GM12874 (cell line): ENCODE data around the gene FOXC1.

ENCODE experiments used
- TF ChIP-seq, protein P1 (sequence below): IDR thresholded peaks from 2 replicates; pipeline ENCODE4 v1.5.1; 2011; ENCODE audit warnings: low read depth, mild to moderate bottlenecking, control low read depth, low read length, moderate library complexity; ENCODE audit not compliant: insufficient read depth

The FOXC1 gene

GRCh38 chr6:1579096-1579495 lies 30.6 kb upstream of the FOXC1 start:
- TF ChIP-seq, protein P1, sequence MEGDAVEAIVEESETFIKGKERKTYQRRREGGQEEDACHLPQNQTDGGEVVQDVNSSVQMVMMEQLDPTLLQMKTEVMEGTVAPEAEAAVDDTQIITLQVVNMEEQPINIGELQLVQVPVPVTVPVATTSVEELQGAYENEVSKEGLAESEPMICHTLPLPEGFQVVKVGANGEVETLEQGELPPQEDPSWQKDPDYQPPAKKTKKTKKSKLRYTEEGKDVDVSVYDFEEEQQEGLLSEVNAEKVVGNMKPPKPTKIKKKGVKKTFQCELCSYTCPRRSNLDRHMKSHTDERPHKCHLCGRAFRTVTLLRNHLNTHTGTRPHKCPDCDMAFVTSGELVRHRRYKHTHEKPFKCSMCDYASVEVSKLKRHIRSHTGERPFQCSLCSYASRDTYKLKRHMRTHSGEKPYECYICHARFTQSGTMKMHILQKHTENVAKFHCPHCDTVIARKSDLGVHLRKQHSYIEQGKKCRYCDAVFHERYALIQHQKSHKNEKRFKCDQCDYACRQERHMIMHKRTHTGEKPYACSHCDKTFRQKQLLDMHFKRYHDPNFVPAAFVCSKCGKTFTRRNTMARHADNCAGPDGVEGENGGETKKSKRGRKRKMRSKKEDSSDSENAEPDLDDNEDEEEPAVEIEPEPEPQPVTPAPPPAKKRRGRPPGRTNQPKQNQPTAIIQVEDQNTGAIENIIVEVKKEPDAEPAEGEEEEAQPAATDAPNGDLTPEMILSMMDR, result no peak

- TF ChIP-seq, protein P1, result no peak
Measured at GRCh38 chr6:1580109-1580508, 29.6 kb upstream of the FOXC1 start.

- TF ChIP-seq, protein P1, result no peak
Measured at GRCh38 chr6:1580585-1580984, 29.1 kb upstream of the FOXC1 start.

DNA sequence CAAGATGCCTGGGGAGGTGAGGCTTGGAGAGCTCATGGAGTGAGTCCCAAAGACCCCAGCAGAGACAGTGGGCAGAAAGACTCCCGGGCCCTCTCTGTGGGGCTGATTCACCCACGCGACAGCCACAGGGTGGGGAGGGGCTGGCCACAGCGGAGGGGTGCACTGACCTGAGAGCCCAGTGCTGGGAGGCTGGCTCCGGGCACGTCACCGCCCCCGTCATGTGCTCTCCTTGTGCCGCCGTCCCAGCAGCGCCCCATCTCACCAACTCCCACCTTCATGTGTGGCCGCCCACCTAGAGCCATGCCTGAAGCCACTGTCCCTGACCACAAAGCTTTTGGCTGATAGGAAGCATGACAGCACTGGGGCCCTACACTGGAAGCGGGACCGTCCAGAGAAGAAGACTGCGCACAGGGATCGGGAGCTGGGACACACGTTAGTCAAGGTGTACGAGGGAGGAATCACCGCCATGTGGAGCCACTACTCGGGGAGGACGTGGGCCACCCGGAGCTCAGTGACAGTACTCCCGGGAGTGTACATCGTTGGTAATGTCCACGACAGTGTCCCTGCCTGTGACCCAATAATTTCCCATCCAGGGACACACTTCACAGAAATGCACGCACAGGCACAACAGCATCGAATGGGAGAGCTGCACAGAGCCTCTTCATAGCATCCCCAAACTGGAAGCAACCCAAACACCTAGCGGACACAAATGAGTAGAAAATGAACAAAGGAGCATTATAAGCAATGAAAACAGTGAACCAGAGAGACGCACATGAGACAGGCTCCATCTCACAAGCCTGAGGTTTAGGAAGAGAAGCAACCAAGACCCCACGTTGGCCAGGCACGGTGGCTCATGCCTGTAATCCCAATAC lies 28.4 kb upstream of the FOXC1 start:
- TF ChIP-seq, protein P1, result no peak

- TF ChIP-seq, protein P1, result no peak
Measured at GRCh38 chr6:1584146-1584545, 25.6 kb upstream of the FOXC1 start.

DNA sequence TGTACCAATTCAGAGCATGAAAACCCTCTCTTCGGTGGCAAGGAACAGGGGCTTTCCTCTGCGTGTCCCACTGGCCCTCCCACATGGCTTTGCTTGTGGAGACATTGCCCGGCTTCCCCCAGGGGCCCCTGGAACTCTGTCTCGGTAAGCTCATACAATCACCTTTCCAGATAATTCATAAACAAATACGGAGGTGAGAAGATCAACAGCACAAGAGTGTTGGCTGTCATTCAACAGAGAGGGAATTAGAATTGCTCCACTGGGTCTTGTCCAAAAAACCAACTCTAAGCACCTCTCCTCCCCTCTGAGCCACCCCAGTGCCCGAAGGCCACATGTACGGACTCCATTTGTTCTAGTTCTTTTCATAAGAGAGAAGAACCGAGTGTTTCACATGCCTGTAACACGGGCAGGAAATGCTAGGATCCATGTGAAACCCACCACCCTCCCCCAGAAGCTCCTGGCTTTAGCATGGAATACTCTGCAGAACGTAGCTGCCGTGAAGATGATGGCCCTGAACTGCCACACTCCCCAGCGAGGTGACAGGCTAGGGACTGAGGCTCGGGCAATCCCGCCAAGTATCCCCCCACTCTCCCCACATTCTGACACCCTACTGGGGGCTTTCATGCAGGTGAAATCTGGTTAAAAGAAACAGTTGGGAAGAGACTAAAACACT lies 24.6 kb upstream of the FOXC1 start:
- TF ChIP-seq, protein P1, result no peak

- TF ChIP-seq, protein P1, result no peak
Measured at GRCh38 chr6:1585669-1586049, 24.1 kb upstream of the FOXC1 start.
